CD8-positive, alpha-beta memory T cell (primary cell): ENCODE measurements around the gene RNMT. TPM values are rescaled to one million over a fixed set of nuclear protein-coding genes. Genes with fewer than 3 reads are reported as not detected.

Experiments used
- CTCF ChIA-PET: fragments of 350-600 bp; sonication (Branson Sonifier 250); formaldehyde crosslinking; loops from one replicate; lab custom pipeline; 2021; ENCODE audit warnings: antibody characterized with exemption; lab: Charles Lee
- POLR2A ChIA-PET: fragments of 350-600 bp; sonication (Branson Sonifier 250); formaldehyde crosslinking; loops from one replicate; lab custom pipeline; 2021; ENCODE audit warnings: antibody characterized with exemption; lab: Charles Lee
- DNase-seq, 5 donors: peaks; one replicate each; pipeline versions ENCODE4 v3.0.0 to v3.0.0-alpha.2; 2020 to 2022; ENCODE audit warnings: mixed read lengths in 1 of 5
- H3K27ac ChIP-seq: one replicate; pipeline ENCODE4 v1.7.0; 2013; ENCODE audit warnings: low read depth, mild to moderate bottlenecking, low read length, moderate library complexity
- H3K27me3 ChIP-seq: 2 replicates; pipeline ENCODE4 v1.7.0; 2013; ENCODE audit warnings: low read length, mild to moderate bottlenecking; ENCODE audit not compliant: insufficient read depth, poor library complexity, severe bottlenecking
- H3K36me3 ChIP-seq: 2 replicates; pipeline ENCODE4 v1.7.0; 2013; ENCODE audit warnings: mild to moderate bottlenecking, low read length, moderate library complexity; ENCODE audit not compliant: insufficient read depth
- H3K4me1 ChIP-seq: 2 replicates; pipeline ENCODE4 v1.7.0; 2013; ENCODE audit warnings: mild to moderate bottlenecking, low read length, moderate library complexity; ENCODE audit not compliant: insufficient read depth
- H3K4me3 ChIP-seq: 2 replicates; pipeline ENCODE4 v1.7.0; 2013; ENCODE audit warnings: mild to moderate bottlenecking, low read length
- H3K9me3 ChIP-seq: 2 replicates; pipeline ENCODE4 v1.7.0; 2013; ENCODE audit warnings: mild to moderate bottlenecking, low read length
- H3K27ac Mint-ChIP-seq, 8 donors: one replicate each; pipeline ENCODE4 v1.8.0; 2020 to 2021; ENCODE audit warnings: mixed read lengths in 8 of 8, mild to moderate bottlenecking in 6 of 8, inconsistent platforms in 3 of 8, moderate library complexity in 3 of 8
- H3K27me3 Mint-ChIP-seq, 2 donors: one replicate each; pipeline ENCODE4 v1.8.0; 2020 to 2021; ENCODE audit warnings: mixed read lengths in 2 of 2, mild to moderate bottlenecking in 1 of 2, moderate library complexity in 1 of 2
- H3K36me3 Mint-ChIP-seq, 3 donors: one replicate each; pipeline ENCODE4 v1.8.0; 2020 to 2021; ENCODE audit warnings: mixed read lengths in 3 of 3, inconsistent platforms in 1 of 3, mild to moderate bottlenecking in 1 of 3
- H3K4me1 Mint-ChIP-seq, 3 donors: one replicate each; pipeline ENCODE4 v1.8.0; 2020 to 2021; ENCODE audit warnings: mixed read lengths in 3 of 3, inconsistent platforms in 1 of 3, mild to moderate bottlenecking in 1 of 3
- H3K4me3 Mint-ChIP-seq, 7 donors: one replicate each; pipeline ENCODE4 v1.8.0; 2020 to 2021; ENCODE audit warnings: mixed read lengths in 7 of 7, mild to moderate bottlenecking in 6 of 7, moderate library complexity in 4 of 7, inconsistent platforms in 2 of 7
- H3K9me3 Mint-ChIP-seq, 5 donors: one replicate each; pipeline ENCODE4 v1.8.0; 2020 to 2022; ENCODE audit warnings: mixed read lengths in 5 of 5, mild to moderate bottlenecking in 3 of 5, moderate library complexity in 2 of 5, inconsistent platforms in 1 of 5
- polyA plus RNA-seq: library from polyadenylated mRNA; unstranded; fragments of 300-500 nt; fragmentation: Illumina TruSeq; gene quantifications from one replicate; pipeline ENCODE4 v1.2.3, GENCODE V29; 2021
- total RNA-seq, 2 experiments: library from RNA; stranded (reverse); gene quantifications; one replicate each; pipeline ENCODE4 v1.2.3, GENCODE V29; 2021

RNMT gene
- total and polyA plus RNA-seq, 3 experiments from 2014 or later: 42.3 to 52.2 (median 44.6) TPM

DNA sequence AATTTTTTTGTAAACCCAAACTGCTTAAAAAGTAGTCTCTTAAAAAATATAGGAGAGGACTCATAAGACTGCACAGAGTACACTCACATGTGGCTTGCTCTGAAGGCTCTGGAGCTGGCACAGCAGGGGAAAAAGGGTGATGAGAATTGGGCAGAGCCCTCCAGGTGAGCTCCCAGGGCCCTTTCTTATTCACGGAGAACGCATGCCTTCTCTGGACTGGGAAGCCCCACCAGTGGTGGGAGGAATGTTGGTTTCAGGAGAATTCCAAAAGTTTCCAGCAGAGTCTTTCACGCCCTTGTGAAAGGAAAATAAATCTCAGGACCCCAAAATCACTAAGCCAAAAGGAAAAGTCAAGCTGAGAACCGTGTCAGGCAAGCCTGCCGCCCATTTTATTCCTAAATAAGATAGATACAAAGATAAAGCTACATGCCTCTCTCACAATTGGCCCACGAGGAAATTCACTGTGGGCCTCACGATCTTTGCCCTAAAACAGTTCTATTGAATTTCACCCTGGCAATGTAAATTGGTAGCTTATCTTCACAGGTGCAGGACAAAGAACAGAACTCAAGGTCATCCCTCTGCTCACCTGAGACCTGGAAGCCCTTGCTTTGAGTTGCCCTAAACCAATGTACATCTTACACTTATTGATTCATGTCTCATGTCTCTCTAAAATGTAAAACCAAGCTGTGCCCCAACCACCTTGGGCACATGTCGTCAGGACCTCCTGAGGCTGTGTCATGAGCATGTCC, 82.0 kb downstream of the RNMT start:
- DNase-seq: no peak
- Histone ChIP-seq H3K9me3 (no peaks in the 10 kb centered on the region), H3K4me1 (no peaks in the 10 kb centered on the region), H3K36me3 (no peaks in the 10 kb centered on the region), H3K27ac (no peak overlapping the region), H3K27me3 (peaks cover 8% of the 10 kb centered on the region), H3K4me3 (no peak overlapping the region)
- H3K27me3 Mint-ChIP-seq: peaks cover 22 to 41% of the 10 kb centered on the region in 2 donors
- H3K27ac Mint-ChIP-seq: no peak overlapping the region
- CTCF ChIA-PET: interaction anchor here (1.2 kb wide), 1 partner anchor 16 kb away, joined by 4 read pairs; the partner anchor contains the start of gene MC5R
- POLR2A ChIA-PET: no interaction called here
- no peaks in the 10 kb centered on the region for H3K36me3 Mint-ChIP-seq
- no peak overlapping the region for H3K4me3 Mint-ChIP-seq
- no peaks in the 10 kb centered on the region for H3K4me1 Mint-ChIP-seq
- H3K9me3 Mint-ChIP-seq: no peaks in the 10 kb centered on the region

DNA sequence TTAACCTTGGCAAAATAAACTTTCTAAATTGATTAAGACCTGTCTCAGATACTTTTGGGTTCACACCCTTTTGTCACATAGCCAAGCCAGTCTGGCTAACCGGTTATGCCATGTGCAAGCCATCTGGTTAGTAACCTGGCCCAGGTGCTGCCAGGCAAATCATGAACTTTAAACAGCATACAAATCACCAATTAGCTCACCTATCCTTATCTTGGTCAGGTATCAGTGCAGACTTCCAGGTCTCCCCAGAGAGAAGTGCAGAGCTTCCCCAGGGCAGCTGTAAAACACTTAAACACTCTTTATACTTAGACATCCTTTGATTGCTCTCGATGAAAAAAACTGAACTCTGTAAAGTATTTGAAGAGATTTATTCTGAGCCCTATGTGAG, 82.6 kb downstream of the RNMT start:
- no peak for DNase-seq
- ChIA-PET POLR2A (no interaction called here), CTCF (no interaction called here)
- Histone ChIP-seq H3K27me3 (peaks cover 8% of the 10 kb centered on the region), H3K36me3 (no peaks in the 10 kb centered on the region), H3K4me3 (no peak overlapping the region), H3K9me3 (no peaks in the 10 kb centered on the region), H3K27ac (no peak overlapping the region), H3K4me1 (no peaks in the 10 kb centered on the region)
- H3K36me3 Mint-ChIP-seq: no peaks in the 10 kb centered on the region
- no peak overlapping the region for H3K27ac Mint-ChIP-seq
- H3K4me3 Mint-ChIP-seq: no peak overlapping the region
- peaks cover 20 to 37% of the 10 kb centered on the region in 2 donors for H3K27me3 Mint-ChIP-seq
- H3K9me3 Mint-ChIP-seq: no peaks in the 10 kb centered on the region
- no peaks in the 10 kb centered on the region for H3K4me1 Mint-ChIP-seq

DNA sequence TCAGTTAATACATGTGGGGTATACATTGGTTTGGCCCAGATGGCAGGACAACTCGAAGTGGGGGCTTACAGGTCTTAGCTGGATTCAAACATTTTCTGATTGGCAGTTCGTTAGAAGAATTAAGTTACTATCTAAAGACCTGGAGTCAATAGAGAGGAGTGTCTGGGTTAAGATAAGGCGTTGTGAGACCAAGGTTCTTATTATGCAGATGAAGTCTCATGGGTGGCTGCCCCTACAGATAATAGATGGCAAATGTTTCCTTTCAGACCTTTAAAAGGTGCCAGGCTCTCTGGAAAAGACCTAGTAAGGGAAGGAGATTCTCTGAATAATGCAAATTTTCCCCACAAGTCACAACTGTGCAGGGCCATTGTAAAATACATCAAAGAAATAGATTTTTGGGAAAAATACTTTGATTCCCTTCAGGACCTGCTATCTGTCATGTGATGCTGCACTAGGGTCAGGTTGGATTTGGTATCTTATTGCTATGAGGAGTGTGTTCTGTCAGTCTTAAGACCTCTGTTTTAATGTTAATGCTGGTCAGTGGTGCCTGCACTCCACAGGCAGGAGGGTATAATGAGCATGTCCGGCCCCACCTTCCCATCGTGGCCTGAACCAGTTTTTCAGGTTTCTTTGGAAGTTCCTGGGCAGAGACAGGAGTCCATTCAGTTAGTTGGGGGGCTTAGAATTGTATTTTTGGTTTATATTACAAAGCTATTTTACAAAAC, 83.2 kb downstream of the RNMT start:
- H3K4me3 ChIP-seq: no peak overlapping the region
- H3K27ac Mint-ChIP-seq: peak overlapping the region in 1 of 8 donors; percentile 42
- CTCF ChIA-PET: no interaction called here
- no peak overlapping the region for H3K27ac ChIP-seq
- H3K4me1 ChIP-seq: no peaks in the 10 kb centered on the region
- H3K9me3 Mint-ChIP-seq: no peaks in the 10 kb centered on the region
- peaks cover 17 to 30% of the 10 kb centered on the region in 2 donors for H3K27me3 Mint-ChIP-seq
- H3K36me3 ChIP-seq: no peaks in the 10 kb centered on the region
- no peaks in the 10 kb centered on the region for H3K9me3 ChIP-seq
- no peaks in the 10 kb centered on the region for H3K4me1 Mint-ChIP-seq
- no peaks in the 10 kb centered on the region for H3K36me3 Mint-ChIP-seq
- peaks cover 2% of the 10 kb centered on the region for H3K27me3 ChIP-seq
- POLR2A ChIA-PET: no interaction called here
- H3K4me3 Mint-ChIP-seq: no peak overlapping the region
- no peak for DNase-seq

DNA sequence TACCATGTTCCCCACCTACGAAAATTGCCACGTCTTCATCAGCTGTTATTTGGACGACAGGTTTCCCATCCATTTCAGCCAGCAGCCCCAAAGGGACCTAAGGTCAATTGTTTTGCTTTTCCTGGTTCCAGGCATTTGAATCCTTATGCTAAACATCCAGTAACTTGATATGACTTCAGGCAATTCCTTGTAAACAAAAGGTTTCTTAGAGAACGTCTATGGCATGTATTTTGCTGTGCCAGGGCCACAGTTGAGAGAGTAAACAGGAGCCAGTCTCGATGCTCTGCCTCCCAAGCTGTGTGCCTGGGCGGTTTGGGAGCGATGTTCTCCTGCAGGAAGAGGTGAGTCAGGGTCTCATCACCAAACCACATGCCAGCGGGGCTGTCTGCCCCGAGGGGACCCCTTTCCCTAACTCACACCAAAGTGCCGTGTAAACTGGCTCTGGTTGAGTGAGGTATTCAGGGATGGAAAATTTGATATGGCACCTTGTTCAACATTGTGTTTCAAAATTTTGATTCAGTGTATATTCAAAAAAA, 84.5 kb downstream of the RNMT start:
- H3K27me3 ChIP-seq: no peaks in the 10 kb centered on the region
- H3K36me3 ChIP-seq: no peaks in the 10 kb centered on the region
- Mint-ChIP-seq H3K4me3 (no peak overlapping the region), H3K4me1 (no peaks in the 10 kb centered on the region), H3K27me3 (peaks cover 6 to 18% of the 10 kb centered on the region in 2 donors), H3K9me3 (no peaks in the 10 kb centered on the region), H3K36me3 (no peaks in the 10 kb centered on the region), H3K27ac (no peak overlapping the region)
- H3K4me1 ChIP-seq: no peaks in the 10 kb centered on the region
- CTCF ChIA-PET: interaction anchor here (4.3 kb wide), 1 partner anchor 7 kb away, joined by 29 read pairs; no protein-coding TSS in a partner anchor
- POLR2A ChIA-PET: no interaction called here
- H3K9me3 ChIP-seq: no peaks in the 10 kb centered on the region
- no peak overlapping the region for H3K4me3 ChIP-seq
- no peak for DNase-seq
- no peak overlapping the region for H3K27ac ChIP-seq

DNA sequence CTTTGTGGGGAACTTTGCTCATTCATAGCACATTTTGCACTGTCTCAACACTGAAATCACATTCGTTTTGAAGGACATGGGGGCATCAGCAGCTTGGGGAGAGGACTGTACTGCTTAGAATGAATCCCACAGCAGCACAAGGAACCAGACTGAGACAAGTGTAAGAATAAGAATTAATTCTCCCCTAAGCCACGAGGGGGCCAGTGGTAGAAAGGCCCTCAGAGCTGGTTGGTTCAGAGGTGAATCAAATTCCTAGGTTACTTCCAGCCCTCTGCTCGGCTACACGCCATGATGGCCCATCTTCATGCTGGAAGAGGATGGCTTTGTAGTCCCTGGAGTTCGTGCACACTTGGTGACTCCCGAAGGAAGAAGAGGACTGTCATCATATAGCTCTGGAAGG, 85.5 kb downstream of the RNMT start:
- POLR2A ChIA-PET: no interaction called here
- Mint-ChIP-seq H3K4me1 (no peaks in the 10 kb centered on the region), H3K4me3 (no peak overlapping the region), H3K9me3 (no peaks in the 10 kb centered on the region), H3K27ac (no peak overlapping the region), H3K36me3 (no peaks in the 10 kb centered on the region), H3K27me3 (peaks cover 6 to 13% of the 10 kb centered on the region in 2 donors)
- Histone ChIP-seq H3K27ac (no peak overlapping the region), H3K4me1 (no peaks in the 10 kb centered on the region), H3K4me3 (no peak overlapping the region), H3K9me3 (no peaks in the 10 kb centered on the region), H3K27me3 (no peaks in the 10 kb centered on the region), H3K36me3 (no peaks in the 10 kb centered on the region)
- no peak for DNase-seq
- CTCF ChIA-PET: interaction anchor here (2.0 to 4.5 kb wide), 3 partner anchors 8 to 13 kb away, joined by 9 to 29 read pairs (median 28); partner anchors contain the start of gene MC5R

DNA sequence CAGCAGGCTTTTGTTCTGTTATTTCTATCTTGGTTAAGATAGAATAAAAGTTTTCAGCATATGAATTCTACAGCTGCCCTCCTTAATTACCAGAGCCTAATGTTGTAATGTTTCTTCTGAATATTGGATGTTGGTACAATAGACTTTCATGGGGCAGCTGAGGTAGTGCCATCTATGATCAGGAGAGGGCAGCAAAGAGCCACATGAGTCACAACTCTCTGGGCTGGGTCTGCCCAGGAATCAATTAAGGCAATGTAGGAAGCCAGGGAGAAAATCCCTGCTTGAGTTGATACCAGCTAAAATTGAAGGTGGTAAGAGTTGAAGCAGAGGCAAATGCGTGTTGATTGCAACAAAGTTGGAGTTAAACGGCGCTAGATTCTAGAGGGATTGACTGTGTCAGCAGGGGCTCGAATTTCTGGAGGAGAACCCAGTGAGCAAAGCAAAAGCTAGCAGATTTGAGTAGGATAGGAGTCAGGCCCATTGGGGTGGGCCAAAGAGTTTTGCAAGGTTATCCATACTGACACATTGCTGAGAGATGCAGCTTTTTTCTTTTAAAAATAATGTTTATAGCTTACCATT, 86.9 kb downstream of the RNMT start:
- H3K4me3 Mint-ChIP-seq: no peak overlapping the region

More for the DNA sequence above, 86.9 kb downstream of the RNMT start:
- H3K9me3 ChIP-seq: no peaks in the 10 kb centered on the region
- no peak overlapping the region for H3K27ac ChIP-seq
- peaks cover 4 to 8% of the 10 kb centered on the region in 2 donors for H3K27me3 Mint-ChIP-seq
- H3K4me1 Mint-ChIP-seq: no peaks in the 10 kb centered on the region
- POLR2A ChIA-PET: no interaction called here
- DNase-seq: peak; percentile 6 to 55 (median 27)
- H3K36me3 ChIP-seq: no peaks in the 10 kb centered on the region
- H3K27ac Mint-ChIP-seq: no peak overlapping the region
- no peak overlapping the region for H3K4me3 ChIP-seq
- no peaks in the 10 kb centered on the region for H3K36me3 Mint-ChIP-seq
- CTCF ChIA-PET: interaction anchor here (0.9 to 4.5 kb wide), 11 partner anchors 8 to 597 kb away, joined by 3 to 29 read pairs (median 3); partner anchors contain the start of gene MC5R
- H3K4me1 ChIP-seq: no peaks in the 10 kb centered on the region
- H3K9me3 Mint-ChIP-seq: no peaks in the 10 kb centered on the region
- no peaks in the 10 kb centered on the region for H3K27me3 ChIP-seq
